ENCODE data around the gene PITRM1.

The PITRM1 gene

DNA sequence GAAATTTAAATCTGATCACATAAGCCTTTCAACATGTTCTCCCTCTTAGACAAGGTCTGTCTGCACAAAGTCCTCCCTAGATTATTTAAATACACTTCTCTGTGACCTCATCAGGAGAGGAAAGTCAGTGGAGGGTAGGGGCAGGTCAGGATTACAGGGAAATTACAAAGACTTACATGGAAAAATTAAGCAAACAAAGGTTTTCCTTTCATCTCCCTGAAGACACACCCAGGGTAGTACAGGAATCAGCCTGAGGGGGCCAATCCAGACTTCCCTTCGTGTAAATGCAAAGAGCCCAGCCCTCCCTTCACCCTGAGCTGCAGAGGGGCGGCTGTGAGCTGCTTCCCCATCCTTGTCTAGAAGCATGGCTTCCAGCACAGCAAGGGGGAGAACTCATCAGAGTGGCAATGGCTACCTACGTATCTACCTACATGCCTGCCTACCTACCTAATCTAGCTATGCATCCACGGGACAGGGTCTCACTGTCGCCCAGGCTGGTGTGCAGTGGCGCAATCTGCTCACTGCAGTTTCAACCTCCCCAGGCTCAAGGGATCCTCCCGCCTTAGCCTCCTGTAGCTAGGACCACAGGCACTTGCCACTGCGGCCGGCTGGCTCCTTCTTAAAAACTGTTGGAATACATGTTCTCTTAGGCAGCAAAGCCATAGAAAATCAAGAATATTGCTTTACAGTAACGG lies 33.2 kb downstream of the PITRM1 start:
- DNase-seq (ENCODE audit: low spot score) (no peak), FAIRE-seq (no peak)

GRCh38 chr10:3137958-3138726 lies 34.4 kb downstream of the PITRM1 start:
- DNase-seq (ENCODE audit: low spot score) (no peak), FAIRE-seq (no peak)

- FAIRE-seq: no peak
- no peak for DNase-seq (ENCODE audit: low spot score)
Measured at GRCh38 chr10:3136763-3137611, 35.6 kb downstream of the PITRM1 start.

DNA sequence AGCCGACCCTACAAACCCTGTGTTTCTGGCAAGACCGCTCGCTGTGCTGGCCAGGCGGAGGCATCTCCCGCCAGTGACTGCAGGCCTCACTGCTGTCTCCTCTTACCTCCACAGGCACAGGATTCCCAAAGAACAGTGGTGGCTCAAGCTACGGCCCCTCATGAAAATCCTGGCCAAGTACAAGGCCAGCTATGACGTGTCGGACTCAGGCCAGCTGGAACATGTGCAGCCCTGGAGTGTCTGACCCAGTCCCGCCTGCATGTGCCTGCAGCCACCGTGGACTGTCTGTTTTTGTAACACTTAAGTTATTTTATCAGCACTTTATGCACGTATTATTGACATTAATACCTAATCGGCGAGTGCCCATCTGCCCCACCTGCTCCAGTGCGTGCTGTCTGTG lies 36.2 kb downstream of the PITRM1 start:
- FAIRE-seq: no peak
- no peak for DNase-seq (ENCODE audit: low spot score)

DNA sequence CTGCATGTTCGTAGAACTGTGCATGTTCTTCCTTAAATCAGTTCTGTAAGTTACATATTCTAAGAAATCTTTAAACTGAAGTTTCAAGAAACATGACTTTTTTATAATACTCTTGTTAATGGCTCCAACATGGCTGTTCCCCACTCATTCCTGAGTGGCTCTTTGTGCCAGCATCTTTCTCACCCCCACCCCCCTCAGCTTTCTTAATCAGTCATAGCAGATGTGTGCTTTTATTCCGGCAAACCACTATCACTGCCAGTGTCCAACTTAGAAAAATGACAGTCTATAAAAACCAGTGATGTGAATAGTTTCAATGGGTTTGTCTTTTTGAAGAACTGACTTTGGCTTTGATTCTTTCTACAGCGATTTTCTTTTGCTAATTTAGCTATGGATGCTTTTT lies 37.6 kb downstream of the PITRM1 start:
- FAIRE-seq: no peak
- DNase-seq (ENCODE audit: low spot score): no peak

DNA sequence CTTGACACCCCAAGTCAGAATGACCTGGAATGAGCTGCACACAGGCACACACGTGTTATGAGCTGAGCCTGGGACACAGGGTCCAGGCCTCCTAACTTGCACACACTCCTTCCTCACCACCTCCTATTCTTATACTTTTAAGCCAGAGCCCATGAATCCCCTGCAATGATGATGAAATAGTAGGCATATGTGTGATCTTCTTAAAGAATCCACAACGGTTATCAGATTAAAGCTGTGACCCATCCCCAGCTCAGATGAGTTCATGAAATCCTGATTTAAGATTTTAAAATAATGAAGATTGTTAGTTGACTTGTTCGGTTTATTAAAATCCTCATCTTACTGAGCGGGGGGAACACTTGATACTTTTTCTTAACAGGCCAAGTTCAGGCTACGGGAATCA lies 38.6 kb downstream of the PITRM1 start:
- FAIRE-seq: no peak
- DNase-seq (ENCODE audit: low spot score): no peak

DNA sequence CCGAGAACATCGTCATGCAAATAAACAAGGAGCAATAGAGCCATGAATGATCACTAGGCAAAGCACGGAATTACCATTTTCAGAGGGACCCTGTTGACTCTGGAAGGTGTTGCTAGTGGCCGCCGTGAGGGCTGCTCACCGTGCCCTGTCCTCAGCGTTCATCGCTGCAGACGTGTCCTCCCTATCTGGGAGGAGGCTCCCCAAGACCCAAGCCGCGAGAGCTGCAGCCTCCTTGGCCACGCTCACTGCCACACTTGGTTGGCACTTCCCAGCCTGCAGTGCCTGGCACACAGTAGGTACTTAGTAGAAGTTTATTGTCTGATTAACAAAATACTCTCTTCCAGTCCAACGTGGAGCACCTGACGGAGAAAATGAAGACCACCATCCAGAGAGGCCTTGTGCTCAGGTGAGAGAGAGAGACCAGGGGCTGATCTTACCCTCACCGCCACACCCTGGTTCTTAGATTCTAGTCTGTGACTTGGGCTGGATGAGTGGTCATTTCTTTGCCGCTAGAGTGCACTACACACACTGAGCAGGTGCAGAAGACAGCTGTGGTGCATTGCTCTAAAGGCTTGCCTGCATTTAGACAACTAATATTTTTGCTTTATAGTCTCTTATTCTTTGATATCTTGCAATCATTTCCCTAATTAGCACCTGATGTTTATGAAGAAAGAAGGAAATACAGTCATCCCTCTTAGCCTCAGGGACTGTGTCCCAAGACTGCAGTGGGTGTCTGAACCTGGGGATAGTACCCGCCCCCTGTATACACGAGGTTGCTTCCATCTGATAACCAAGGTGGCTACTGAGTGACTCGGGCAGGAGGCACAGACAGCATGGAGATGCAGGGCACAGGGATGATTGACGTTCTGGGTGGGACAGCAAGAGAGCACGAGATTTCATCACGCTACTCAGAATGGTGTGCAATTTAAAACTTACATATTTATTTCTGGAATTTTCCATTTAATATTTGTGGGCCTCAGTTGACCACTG lies 40.3 kb downstream of the PITRM1 start:
- no peak for DNase-seq (ENCODE audit: low spot score)
- no peak for FAIRE-seq

DNA sequence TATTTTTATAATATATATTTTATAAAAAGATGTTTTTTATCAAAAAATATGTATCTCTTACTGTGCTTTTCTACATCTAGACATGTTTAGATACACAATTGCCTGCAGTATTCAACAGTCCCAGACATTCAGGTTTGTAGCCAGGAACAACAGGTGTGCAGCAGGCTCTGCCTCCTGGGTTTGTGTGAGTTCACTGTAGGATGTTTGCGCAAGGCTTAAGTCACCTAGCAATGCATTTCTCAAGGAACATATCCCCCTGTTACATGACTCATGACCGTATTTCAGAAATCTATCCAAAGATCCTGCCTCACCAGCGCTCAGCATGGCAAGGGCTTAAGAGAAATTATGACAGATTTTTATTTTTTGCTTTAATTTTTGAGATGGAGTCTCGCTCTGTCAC lies 41.5 kb downstream of the PITRM1 start:
- DNase-seq (ENCODE audit: low spot score) (no peak), FAIRE-seq (no peak)

- FAIRE-seq (no peak), DNase-seq (ENCODE audit: low spot score) (no peak)
Measured at GRCh38 chr10:3129581-3130340, 42.8 kb downstream of the PITRM1 start.

- DNase-seq (ENCODE audit: low spot score) (no peak), FAIRE-seq (no peak)
Measured at GRCh38 chr10:3128379-3129130, 44.0 kb downstream of the PITRM1 start.

DNA sequence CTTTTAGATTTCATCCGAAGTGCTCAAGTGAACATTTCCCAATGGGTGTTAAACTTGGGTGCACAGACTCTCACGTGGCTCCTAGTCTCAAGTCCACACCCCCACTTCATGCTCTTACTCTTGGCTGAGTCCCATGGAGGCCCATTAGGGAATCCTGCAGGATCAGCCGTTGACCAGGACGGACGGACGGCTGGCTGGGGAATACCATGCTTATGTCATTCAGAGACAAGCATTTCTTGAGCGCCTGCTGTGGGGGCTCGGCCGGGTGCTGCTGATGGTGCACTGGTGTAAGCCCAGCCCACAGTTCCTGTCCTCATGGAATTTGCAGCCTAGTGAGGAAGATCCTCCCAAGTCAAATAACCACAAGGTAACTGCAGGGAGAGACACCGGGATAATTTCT lies 44.7 kb downstream of the PITRM1 start:
- no peak for FAIRE-seq
- no peak for DNase-seq (ENCODE audit: low spot score)

- no peak for DNase-seq (ENCODE audit: low spot score)
- FAIRE-seq: no peak
Measured at GRCh38 chr10:3126741-3127346, 45.7 kb downstream of the PITRM1 start.

DNA sequence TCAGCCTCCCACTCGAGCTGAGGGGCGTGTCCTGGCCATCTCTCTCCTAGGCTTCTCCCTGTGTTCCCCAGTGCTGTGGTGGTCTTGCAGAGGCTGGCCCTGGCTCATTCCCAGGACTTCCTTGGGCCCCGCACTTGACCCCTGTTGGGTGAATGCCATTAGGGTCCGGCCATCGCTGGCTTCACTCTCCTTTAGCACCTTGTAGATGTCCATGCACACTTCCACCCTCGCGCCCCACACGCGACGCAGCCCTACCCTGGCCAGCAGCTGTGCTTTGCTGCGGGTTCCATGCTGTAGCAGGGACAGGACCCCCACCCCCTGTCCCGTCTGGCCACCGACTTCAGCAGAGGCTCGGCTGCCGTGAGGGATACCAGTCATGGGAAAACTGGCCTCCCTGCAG lies 46.3 kb downstream of the PITRM1 start:
- no peak for FAIRE-seq

DNA sequence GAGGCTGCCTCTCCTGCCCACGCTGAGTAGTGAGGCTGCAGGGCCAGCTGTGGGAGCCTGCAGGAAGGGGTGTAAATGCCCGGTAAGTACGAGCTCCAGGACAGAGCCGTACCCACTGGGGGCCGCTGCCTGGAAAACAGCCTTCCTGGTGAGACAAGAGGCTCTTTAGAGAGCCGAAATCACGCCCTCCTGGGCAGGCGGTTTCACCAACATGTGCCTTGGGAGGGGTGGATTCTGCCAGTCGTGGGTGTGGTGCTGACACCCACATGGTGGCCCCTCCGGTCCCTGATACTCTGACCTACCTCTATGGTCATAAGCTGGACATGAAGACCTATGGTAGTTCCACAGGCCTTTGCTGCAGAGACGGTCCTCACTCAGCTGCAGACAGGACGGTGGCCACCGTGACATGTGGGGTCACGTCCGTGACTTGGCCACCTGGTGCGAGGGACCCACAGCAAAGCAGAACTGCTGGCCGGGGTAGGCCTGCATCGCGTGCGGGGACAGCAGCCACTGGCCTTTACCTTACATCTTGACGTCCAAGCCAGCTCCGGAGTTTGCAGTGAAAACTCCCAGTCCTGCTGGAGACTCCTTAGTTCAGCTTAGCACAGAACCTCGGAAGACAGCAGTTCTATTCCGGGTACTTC lies 46.9 kb downstream of the PITRM1 start:
- DNase-seq (ENCODE audit: low spot score) (no peak), FAIRE-seq (no peak)

More for the DNA sequence above, 46.3 kb downstream of the PITRM1 start:
- DNase-seq (ENCODE audit: low spot score): no peak

- DNase-seq (ENCODE audit: low spot score): no peak
- no peak for FAIRE-seq
Measured at GRCh38 chr10:3124412-3125175, 48.0 kb downstream of the PITRM1 start.

DNA sequence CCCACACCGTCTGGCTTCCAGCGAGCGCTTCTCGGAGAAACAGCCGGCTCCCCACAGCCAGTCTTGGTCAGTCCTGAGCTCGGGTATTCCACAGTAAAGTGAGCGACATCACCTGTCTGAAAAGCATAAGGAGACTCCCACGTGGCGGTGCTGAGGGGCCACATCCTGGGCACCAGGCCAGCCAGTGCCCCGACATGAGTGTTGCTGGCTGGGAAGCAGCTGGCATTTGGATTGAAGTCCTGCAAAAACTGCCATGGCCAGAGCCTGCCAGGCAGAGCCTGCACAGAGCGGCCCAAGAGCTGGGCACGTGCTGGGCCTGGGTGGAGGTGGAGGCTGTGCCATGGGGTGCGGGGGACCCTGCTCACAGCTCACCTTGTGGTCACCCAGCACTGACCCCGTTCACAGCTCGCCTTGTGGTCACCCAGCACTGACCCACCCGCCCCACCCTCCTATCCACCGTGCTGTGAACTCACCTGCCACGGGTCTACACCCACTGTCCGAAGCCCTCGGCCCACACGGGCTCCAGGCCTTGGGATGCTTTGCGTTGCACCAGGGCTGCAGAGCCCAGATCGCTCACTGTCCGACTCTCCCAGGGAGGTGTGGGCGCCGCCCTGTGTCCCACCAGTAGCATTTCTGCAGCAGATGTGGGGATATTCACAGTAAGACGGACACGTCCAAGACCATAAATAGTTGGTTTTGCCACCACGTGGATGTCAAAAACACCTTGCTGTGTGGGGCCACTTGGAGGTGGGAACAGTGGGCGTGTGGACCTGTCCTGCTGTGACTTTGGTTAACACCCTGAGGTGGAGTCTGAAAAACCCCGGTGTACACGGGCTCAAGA lies 48.8 kb downstream of the PITRM1 start:
- DNase-seq (ENCODE audit: low spot score) (no peak), FAIRE-seq (no peak)
